Measurements from ENCODE around the gene BPHL.
"Not testable (repeated sequence)": the region's sequence is repeated elsewhere in the genome, so short reads cannot be mapped to it uniquely, and the experiment has no call there.

- not testable (repeated sequence) for TF ChIP-seq CTCF (IDR thresholded peaks at IDR 0.05); BHLHE40 (IDR thresholded peaks at IDR 0.05; ENCODE audit: low read depth, low read length); POLR2AphosphoS2 (conservative IDR thresholded peaks at IDR 0.05; ENCODE audit: low read length)
These were observed 48.2 kb downstream of the BPHL start for GRCh38 chr6:3166535-3167225.

Measured in A549 (cell line).